ENCODE data around the gene POU3F1.

POU3F1 gene

DNA sequence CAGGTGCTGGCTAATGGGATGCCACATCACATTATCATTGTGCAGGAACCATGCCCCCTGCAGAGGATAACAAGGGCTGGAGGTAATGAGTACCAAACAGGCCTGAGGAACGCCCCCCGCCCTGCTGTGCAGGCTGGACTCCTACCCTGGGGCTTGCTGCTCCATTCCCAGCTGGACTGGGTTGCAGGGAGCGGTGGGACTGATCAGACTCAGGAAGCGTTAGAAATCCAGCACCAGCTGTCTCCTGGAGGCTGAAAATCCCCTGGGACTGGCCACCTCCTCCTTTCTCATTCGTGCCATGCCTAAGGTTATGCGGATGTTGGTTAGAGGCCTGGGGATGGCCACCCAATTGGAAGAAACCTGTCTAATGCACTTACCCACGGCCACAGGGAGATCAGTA lies 36.9 kb upstream of the POU3F1 start:
- TF ChIP-seq, protein P1, sequence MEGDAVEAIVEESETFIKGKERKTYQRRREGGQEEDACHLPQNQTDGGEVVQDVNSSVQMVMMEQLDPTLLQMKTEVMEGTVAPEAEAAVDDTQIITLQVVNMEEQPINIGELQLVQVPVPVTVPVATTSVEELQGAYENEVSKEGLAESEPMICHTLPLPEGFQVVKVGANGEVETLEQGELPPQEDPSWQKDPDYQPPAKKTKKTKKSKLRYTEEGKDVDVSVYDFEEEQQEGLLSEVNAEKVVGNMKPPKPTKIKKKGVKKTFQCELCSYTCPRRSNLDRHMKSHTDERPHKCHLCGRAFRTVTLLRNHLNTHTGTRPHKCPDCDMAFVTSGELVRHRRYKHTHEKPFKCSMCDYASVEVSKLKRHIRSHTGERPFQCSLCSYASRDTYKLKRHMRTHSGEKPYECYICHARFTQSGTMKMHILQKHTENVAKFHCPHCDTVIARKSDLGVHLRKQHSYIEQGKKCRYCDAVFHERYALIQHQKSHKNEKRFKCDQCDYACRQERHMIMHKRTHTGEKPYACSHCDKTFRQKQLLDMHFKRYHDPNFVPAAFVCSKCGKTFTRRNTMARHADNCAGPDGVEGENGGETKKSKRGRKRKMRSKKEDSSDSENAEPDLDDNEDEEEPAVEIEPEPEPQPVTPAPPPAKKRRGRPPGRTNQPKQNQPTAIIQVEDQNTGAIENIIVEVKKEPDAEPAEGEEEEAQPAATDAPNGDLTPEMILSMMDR (conservative IDR thresholded peaks at IDR 0.05), result no peak
- no peak for TF ChIP-seq ZFX (IDR thresholded peaks at IDR 0.05)
- no peak overlapping the region for H3K27ac ChIP-seq

- no peak overlapping the region for H3K27ac ChIP-seq
Observed at GRCh38 chr1:38082769-38083263, 36.2 kb upstream of the POU3F1 start.

DNA sequence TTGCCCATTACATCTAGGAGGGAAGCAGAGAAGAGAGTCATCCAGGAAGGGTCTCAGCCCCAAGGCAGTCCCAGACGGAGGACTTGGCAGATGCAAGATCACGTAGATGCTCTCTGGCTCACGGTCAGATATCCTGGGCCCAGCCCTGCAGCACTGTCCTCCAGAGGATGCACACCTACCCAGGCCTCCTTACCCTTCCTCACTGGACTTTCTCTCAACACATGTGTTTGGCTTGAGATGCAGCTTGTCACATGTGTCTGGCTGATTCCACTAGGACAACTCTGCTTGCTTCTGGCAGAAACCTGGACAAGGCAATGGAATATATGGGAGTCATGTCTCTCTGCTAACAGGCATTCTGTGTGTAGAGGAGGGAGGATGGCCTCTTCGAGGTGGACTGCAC lies 32.4 kb upstream of the POU3F1 start:
- no peak overlapping the region for H3K27ac ChIP-seq
- TF ChIP-seq ZFX (IDR thresholded peaks at IDR 0.05), result no peak
- TF ChIP-seq, protein P1 (conservative IDR thresholded peaks at IDR 0.05), result no peak

More at GRCh38 chr1:38082769-38083263, 36.2 kb upstream of the POU3F1 start:
- TF ChIP-seq ZFX (IDR thresholded peaks at IDR 0.05), result no peak
- TF ChIP-seq, protein P1 (conservative IDR thresholded peaks at IDR 0.05), result no peak

DNA sequence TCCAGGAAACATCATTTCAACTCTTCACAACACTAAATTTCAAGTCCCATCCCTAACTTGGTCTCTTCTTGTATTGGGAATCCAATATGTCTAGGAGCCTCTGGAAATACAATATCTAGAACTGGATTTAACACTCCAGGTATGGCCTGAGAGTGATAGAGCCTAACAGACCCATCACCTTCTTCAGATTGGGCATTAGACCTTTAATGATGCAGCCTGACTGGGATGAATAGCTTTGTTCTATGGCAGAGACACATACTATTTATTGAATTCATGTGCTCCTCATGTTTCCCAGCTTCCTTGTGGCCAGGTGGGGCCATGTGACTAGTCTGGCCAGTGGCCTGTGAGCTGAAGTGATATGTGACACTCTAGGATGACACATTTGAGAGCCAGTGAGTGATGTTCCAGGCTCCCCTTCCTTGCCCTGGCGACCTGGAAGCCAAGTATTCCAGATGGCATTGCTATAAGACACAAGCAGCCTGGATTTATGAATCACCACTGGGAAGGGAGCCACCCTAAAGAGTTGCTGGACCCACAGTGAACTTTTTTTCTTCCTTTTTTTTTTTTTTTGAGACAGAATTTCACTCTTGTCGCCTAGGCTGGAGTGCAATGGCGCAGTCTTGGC lies 31.0 kb upstream of the POU3F1 start:
- no peak for TF ChIP-seq ZFX (IDR thresholded peaks at IDR 0.05)
- TF ChIP-seq, protein P1 (conservative IDR thresholded peaks at IDR 0.05), result no peak
- no peak overlapping the region for H3K27ac ChIP-seq

DNA sequence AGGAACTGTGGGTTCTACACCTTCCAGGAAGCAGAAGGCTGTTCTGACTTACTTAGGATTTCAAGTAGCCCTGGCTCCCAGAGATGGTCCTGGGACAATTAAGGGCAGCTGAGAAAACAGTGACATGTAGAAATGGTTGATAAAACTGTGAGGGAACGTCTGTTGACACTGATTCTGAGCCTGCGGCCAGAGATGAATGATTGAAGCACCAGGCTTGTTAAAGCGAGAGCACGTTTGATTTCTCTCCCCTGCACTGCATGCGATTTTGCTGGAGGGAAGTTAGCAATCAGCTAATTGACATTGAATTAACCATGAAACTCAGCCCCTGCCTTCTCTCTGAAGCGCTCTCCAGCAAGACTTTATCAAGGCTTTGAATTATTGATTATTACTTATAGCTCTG lies 29.9 kb upstream of the POU3F1 start:
- TF ChIP-seq ZFX (IDR thresholded peaks at IDR 0.05), result no peak
- TF ChIP-seq, protein P1 (conservative IDR thresholded peaks at IDR 0.05), result no peak
- no peak overlapping the region for H3K27ac ChIP-seq

DNA sequence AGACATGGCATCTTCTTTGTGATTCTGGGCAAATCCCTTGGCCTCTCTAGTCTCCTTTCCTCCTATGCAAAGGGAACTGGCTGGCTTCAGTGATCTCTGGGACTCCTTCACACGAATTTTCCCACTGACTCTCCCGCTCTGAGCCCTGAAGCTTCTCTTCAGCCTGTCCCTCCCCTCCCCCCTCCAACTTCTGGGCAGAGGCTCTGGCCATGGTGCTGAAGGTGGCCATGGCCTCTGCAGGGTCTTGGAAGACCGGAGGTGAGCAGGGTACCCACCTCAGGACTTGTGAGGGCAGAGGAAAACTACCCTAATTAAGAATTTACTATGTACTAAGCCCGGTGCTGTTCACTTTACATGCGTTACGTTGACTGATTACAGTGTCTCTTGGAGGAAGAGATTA lies 29.4 kb upstream of the POU3F1 start:
- TF ChIP-seq, protein P1 (conservative IDR thresholded peaks at IDR 0.05), result no peak
- no peak for TF ChIP-seq ZFX (IDR thresholded peaks at IDR 0.05)
- no peak overlapping the region for H3K27ac ChIP-seq

- TF ChIP-seq, protein P1 (conservative IDR thresholded peaks at IDR 0.05), result no peak
- no peak for TF ChIP-seq ZFX (IDR thresholded peaks at IDR 0.05)
Observed at GRCh38 chr1:38075191-38075590, 28.6 kb upstream of the POU3F1 start.

More at GRCh38 chr1:38075191-38075590, 28.6 kb upstream of the POU3F1 start:
- no peak overlapping the region for H3K27ac ChIP-seq

Data from C4-2B (cell line).